ENCODE results near the gene DBF4. TPM values are rescaled to one million over a fixed set of nuclear protein-coding genes. Genes with fewer than 3 reads are reported as not detected.

Gene DBF4
- total and polyA plus RNA-seq, 4 donors = 2.8 to 7.3 (median 3.8) TPM

Other genes starting within 250 kb of the DBF4 start
- 1 to 10 TPM; 1.1 to 2.5 TPM for gene RUNDC3B, start 248.1 kb upstream of the DBF4 start, total RNA-seq
- gene RUNDC3B, start 248.1 kb upstream of the DBF4 start, polyA plus RNA-seq = under 1 TPM; 0.08 to 0.50 TPM
- gene SLC25A40, start 133 bp upstream of the DBF4 start, total RNA-seq = 10 to 100 TPM; 16.0 to 17.2 TPM
- 1 to 10 TPM; 4.1 to 9.3 TPM for gene SLC25A40, start 133 bp upstream of the DBF4 start, polyA plus RNA-seq
- gene ADAM22, start 57.8 kb downstream of the DBF4 start, total RNA-seq = 1 to 10 TPM; 6.0 to 8.4 TPM
- gene ADAM22, start 57.8 kb downstream of the DBF4 start, polyA plus RNA-seq = under 1 TPM; 0.13 to 0.23 TPM

Data from aorta (tissue), 4 donors.